Breast epithelium (tissue), 3 donors: Measurements from ENCODE around the gene RPS16.

ENCODE experiments used
- CTCF ChIP-seq, 3 donors: fragments of 450-650 bp; IDR thresholded peaks; one replicate each; pipeline ENCODE4 v1.5.1; 2016 to 2017; ENCODE audit warnings: antibody characterized with exemption in 3 of 3, mild to moderate bottlenecking in 3 of 3, moderate library complexity in 3 of 3
- POLR2A ChIP-seq: fragments of 450-650 bp; IDR thresholded peaks from one replicate; pipeline ENCODE4 v1.6.1; 2016; ENCODE audit warnings: antibody characterized with exemption, mild to moderate bottlenecking, moderate library complexity
- POLR2AphosphoS5 ChIP-seq, 3 donors: sonication (generic); formaldehyde crosslinking; IDR thresholded peaks; one replicate each; pipeline ENCODE4 v1.6.1; 2017; ENCODE audit warnings: antibody characterized with exemption in 3 of 3

GRCh38 chr19:39446365-39447084 is 10.8 kb upstream of the RPS16 start:
- TF ChIP-seq POLR2A: no peak
- no peak for TF ChIP-seq CTCF (IDR thresholded peaks at IDR 0.05)
- TF ChIP-seq POLR2AphosphoS5 (IDR thresholded peaks at IDR 0.05): no peak
